DOHH2 (cell line): Measurements from ENCODE around the gene ZNF503.
"Not testable (repeated sequence)": the region's sequence is repeated elsewhere in the genome, so short reads cannot be mapped to it uniquely, and the experiment has no call there.

Experiments used
- CTCF ChIP-seq: fragments of 200-600 bp; sonication (generic); IDR thresholded peaks from one replicate; pipeline ENCODE4 v1.5.1; 2014; ENCODE audit warnings: antibody characterized with exemption, mild to moderate bottlenecking, low read depth, low read length; ENCODE audit not compliant: poor library complexity, severe bottlenecking
- EZH2phosphoT487 ChIP-seq: fragments of 200-600 bp; sonication (generic); IDR thresholded peaks from 2 replicates; pipeline ENCODE4 v1.6.1; 2017; ENCODE audit warnings: borderline replicate concordance, mild to moderate bottlenecking, antibody characterized with exemption, low read length, moderate library complexity, mixed read lengths

- TF ChIP-seq CTCF, EZH2phosphoT487: not testable (repeated sequence)
Measured at GRCh38 chr10:75369838-75370237, 31.7 kb downstream of the ZNF503 start.
